ENCODE measurements around the gene TAF9. TPM values are rescaled to one million over a fixed set of nuclear protein-coding genes. Genes with fewer than 3 reads are reported as not detected.
A peak's percentile ranks its signal among the peaks of the same experiment; 100 is the strongest.

TAF9 gene
- total and polyA plus RNA-seq, 2 experiments from 2014 or later: 65.1 to 146 TPM

DNA sequence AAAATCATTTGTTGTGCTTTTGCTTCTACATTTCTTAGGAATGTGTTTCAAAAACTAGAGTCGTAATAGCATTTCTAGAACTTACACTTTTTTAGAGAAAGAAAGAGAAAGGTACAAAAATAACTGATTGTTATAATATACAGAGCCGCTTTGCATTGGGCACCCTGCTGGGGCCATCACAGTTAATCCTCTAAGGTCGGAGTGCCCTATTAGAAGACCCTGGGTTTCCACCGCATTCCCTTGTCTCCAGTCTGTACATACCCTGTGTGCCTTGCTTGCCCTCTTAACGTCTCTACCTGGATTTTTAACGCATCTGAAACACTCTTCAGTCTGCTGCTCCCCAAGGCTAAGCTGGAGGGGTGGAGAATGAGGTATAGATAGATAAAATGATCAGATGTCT is 46.9 kb upstream of the TAF9 start (continued):
- TF ChIP-seq ZNF331 (CRISPR knock-in tag; IDR thresholded peaks at IDR 0.05; ENCODE audit: low read depth): no peak

- no peaks in the 10 kb centered on the region for H3K9me2 ChIP-seq (ENCODE audit: insufficient read depth)
- peaks cover 11% of the 10 kb centered on the region for H3K4me1 ChIP-seq (ENCODE audit: insufficient read depth)
- H3K4me3 ChIP-seq: peak overlapping the region; percentile 67
- H3K27me3 ChIP-seq (ENCODE audit: insufficient read depth): no peaks in the 10 kb centered on the region
- DNase-seq (ENCODE audit: low spot score) (peak; percentile 51), ATAC-seq (peak; percentile 31)
- Mint-ChIP-seq H3K9me3 (no peaks in the 10 kb centered on the region), H3K27me3 (ENCODE audit: insufficient read depth, low read depth, poor library complexity) (peaks cover 4% of the 10 kb centered on the region), H3K4me3 (peak overlapping the region; percentile 95), H3K36me3 (ENCODE audit: low read depth) (peaks cover 26% of the 10 kb centered on the region), H3K27ac (peak overlapping the region; percentile 96), H3K4me1 (peaks cover 17% of the 10 kb centered on the region)
- H3K4me2 ChIP-seq: peak overlapping the region; percentile 82
- H2AFZ ChIP-seq: peak overlapping the region; percentile 93
- peaks cover 5% of the 10 kb centered on the region for H3K36me3 ChIP-seq (ENCODE audit: insufficient read depth)
- peaks cover 9% of the 10 kb centered on the region for H3F3A ChIP-seq (replicated peaks; ENCODE audit: low read depth)
- TF ChIP-seq ZNF114 (CRISPR knock-in tag; IDR thresholded peaks at IDR 0.05) (no peak), JUNB (IDR thresholded peaks at IDR 0.05; ENCODE audit: unreplicated experiment) (no peak)
- H3K27ac ChIP-seq (ENCODE audit: low read depth): peak overlapping the region; percentile 94
- H4K20me1 ChIP-seq (replicated peaks; ENCODE audit: insufficient read depth): peaks cover 3% of the 10 kb centered on the region; the same call in 1 of the 2 replicates
- peaks cover 5% of the 10 kb centered on the region; the same call in 1 of the 2 replicates for H3K79me2 ChIP-seq (replicated peaks; ENCODE audit: insufficient read depth)
These were observed 46.3 kb upstream of the TAF9 start for GRCh38 chr5:69415584-69415958.

DNA sequence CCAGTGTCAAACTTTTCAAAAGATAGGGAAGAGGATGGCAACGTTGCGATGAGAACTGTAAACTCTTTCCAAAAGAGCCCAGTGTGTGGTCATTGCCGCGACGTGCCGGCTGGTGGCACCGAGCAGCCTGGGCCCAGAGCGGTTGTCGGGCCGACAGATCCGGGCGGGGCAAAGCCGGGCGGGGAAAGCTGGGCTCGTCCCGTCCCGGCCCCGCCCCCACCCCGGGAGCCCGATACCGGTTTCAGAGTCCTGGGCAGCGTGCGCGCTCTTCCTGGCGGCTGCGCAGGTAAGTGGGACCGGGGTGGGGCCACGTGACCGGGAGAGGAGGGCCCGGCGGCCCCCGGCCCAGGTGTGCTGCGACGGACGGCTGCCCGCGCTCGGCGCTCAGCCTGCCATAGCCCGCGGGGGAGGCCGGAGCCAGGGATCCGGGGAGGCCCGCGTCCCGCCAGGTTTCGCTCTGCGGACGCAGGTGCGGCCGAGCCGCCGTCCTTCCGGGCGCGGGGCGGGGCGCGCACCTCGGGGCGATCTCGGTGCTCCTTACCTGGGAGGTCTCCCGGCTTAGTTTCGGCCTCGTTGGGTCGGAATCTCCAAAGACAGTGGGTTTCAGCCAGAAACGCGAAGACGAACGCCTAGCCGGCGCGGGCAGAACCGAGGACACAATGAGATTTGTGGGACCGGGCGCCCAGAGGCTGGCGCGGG is 45.7 kb upstream of the TAF9 start, which contains the start of gene MARVELD2:
Gene MARVELD2, plus strand, starts transcription at position 232 of the 699 bp plus-strand sequence. CDS start 4,270 bp downstream, outside the sequence.
- DNase-seq (ENCODE audit: low spot score) (peak; percentile 97), ATAC-seq (peak; percentile 95)
- Mint-ChIP-seq H3K4me1 (peaks cover 17% of the 10 kb centered on the region), H3K27me3 (ENCODE audit: insufficient read depth, low read depth, poor library complexity) (peaks cover 4% of the 10 kb centered on the region), H3K27ac (peak within 1 kb of the TSS; percentile 96), H3K4me3 (peak within 1 kb of the TSS; percentile 95), H3K36me3 (ENCODE audit: low read depth) (peaks cover 20% of the 10 kb centered on the region), H3K9me3 (no peaks in the 10 kb centered on the region)
- H3K79me2 ChIP-seq (replicated peaks; ENCODE audit: insufficient read depth): peaks cover 5% of the 10 kb centered on the region; the same call in 1 of the 2 replicates
- peaks cover 11% of the 10 kb centered on the region for H3K4me1 ChIP-seq (ENCODE audit: insufficient read depth)
- H3K27ac ChIP-seq (ENCODE audit: low read depth): peak within 1 kb of the TSS; percentile 94
- peak within 1 kb of the TSS; percentile 67 for H3K4me3 ChIP-seq
- peak within 1 kb of the TSS; percentile 93 for H2AFZ ChIP-seq
- H3F3A ChIP-seq (replicated peaks; ENCODE audit: low read depth): peaks cover 9% of the 10 kb centered on the region
- H3K9me2 ChIP-seq (ENCODE audit: insufficient read depth): no peaks in the 10 kb centered on the region
- TF ChIP-seq POLR2AphosphoS5 (IDR thresholded peaks at IDR 0.05; ENCODE audit: low read depth) (peak; percentile 81), ETS1 (IDR thresholded peaks at IDR 0.05) (no peak), CREB1 (CRISPR knock-in tag; IDR thresholded peaks at IDR 0.05; ENCODE audit: low read depth) (peak; percentile 69), EZH2phosphoT487 (IDR thresholded peaks at IDR 0.05; ENCODE audit: unreplicated experiment) (no peak)
- TF ChIP-seq, protein P1, sequence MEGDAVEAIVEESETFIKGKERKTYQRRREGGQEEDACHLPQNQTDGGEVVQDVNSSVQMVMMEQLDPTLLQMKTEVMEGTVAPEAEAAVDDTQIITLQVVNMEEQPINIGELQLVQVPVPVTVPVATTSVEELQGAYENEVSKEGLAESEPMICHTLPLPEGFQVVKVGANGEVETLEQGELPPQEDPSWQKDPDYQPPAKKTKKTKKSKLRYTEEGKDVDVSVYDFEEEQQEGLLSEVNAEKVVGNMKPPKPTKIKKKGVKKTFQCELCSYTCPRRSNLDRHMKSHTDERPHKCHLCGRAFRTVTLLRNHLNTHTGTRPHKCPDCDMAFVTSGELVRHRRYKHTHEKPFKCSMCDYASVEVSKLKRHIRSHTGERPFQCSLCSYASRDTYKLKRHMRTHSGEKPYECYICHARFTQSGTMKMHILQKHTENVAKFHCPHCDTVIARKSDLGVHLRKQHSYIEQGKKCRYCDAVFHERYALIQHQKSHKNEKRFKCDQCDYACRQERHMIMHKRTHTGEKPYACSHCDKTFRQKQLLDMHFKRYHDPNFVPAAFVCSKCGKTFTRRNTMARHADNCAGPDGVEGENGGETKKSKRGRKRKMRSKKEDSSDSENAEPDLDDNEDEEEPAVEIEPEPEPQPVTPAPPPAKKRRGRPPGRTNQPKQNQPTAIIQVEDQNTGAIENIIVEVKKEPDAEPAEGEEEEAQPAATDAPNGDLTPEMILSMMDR (conservative IDR thresholded peaks at IDR 0.05; ENCODE audit: low read depth in 2 of 2): peak in 1 of 2 experiments; percentile 58; a peak in 2 of 4 replicates
- TF ChIP-seq, protein P2, sequence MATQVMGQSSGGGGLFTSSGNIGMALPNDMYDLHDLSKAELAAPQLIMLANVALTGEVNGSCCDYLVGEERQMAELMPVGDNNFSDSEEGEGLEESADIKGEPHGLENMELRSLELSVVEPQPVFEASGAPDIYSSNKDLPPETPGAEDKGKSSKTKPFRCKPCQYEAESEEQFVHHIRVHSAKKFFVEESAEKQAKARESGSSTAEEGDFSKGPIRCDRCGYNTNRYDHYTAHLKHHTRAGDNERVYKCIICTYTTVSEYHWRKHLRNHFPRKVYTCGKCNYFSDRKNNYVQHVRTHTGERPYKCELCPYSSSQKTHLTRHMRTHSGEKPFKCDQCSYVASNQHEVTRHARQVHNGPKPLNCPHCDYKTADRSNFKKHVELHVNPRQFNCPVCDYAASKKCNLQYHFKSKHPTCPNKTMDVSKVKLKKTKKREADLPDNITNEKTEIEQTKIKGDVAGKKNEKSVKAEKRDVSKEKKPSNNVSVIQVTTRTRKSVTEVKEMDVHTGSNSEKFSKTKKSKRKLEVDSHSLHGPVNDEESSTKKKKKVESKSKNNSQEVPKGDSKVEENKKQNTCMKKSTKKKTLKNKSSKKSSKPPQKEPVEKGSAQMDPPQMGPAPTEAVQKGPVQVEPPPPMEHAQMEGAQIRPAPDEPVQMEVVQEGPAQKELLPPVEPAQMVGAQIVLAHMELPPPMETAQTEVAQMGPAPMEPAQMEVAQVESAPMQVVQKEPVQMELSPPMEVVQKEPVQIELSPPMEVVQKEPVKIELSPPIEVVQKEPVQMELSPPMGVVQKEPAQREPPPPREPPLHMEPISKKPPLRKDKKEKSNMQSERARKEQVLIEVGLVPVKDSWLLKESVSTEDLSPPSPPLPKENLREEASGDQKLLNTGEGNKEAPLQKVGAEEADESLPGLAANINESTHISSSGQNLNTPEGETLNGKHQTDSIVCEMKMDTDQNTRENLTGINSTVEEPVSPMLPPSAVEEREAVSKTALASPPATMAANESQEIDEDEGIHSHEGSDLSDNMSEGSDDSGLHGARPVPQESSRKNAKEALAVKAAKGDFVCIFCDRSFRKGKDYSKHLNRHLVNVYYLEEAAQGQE (IDR thresholded peaks at IDR 0.05; ENCODE audit: unreplicated experiment): peak; percentile 9
- H3K4me2 ChIP-seq: peak within 1 kb of the TSS; percentile 82
- H4K20me1 ChIP-seq (replicated peaks; ENCODE audit: insufficient read depth): peaks cover 6% of the 10 kb centered on the region; the same call in 1 of the 2 replicates
- H3K36me3 ChIP-seq (ENCODE audit: insufficient read depth): peaks cover 5% of the 10 kb centered on the region
- no peaks in the 10 kb centered on the region for H3K27me3 ChIP-seq (ENCODE audit: insufficient read depth)

Data from GM23338 (cell line).